Measurements from ENCODE around the gene FRAS1.

The FRAS1 gene

GRCh38 chr4:78033861-78034260 lies 23.3 kb upstream of the FRAS1 start:
- no peak for DNase-seq (ENCODE audit: extremely low read depth, low read depth)
- TF ChIP-seq CTCF (IDR thresholded peaks at IDR 0.05; ENCODE audit: low read depth, low read length, missing control alignments) = no peak
- no peak overlapping the region for H3K4me3 ChIP-seq (replicated peaks; ENCODE audit: low read depth, low read length)

DNA sequence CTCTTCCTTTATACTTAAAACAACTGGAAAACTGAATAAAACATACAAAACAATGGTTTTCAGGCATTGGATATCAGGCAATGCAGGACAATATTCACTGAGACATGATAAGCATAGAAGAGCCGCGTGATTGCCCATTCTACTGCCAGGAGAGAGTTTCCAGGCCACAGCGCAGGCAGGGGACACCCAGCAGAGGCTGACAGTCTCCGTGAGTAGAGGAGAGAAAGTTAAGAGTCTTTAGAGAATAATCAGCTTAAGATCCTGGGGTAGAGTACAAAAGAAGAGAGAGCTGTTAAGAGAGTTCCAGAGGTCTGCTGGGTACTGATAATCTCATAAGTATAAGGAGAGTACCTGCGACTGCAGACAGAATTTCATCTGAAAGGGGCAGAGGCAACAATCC lies 18.4 kb upstream of the FRAS1 start:
- no peak overlapping the region for H3K4me3 ChIP-seq (replicated peaks; ENCODE audit: low read depth, low read length)
- no peak for DNase-seq (ENCODE audit: extremely low read depth, low read depth)
- no peak for TF ChIP-seq CTCF (IDR thresholded peaks at IDR 0.05; ENCODE audit: low read depth, low read length, missing control alignments)

DNA sequence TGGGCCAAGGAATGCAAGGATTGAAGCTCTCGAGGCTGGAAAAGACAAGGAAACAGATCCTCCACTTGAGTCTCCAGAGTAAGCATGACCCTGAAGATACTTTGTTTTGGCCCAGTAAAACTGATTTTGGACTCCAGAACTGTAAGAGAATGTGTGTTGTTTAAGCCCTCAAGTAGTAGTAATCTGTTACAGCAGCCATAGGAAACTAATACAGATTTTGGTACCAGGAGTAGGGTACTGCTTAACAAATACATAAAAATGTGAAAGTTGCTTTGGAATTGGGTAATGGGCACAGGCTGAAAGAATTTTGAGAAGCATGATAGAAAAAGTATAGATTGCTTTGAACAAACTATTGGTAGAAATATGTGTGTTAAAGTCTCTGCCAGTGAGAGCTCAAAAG lies 17.4 kb upstream of the FRAS1 start:
- no peak for DNase-seq (ENCODE audit: extremely low read depth, low read depth)

GRCh38 chr4:78040431-78040830 lies 16.7 kb upstream of the FRAS1 start:
- no peak for TF ChIP-seq CTCF (IDR thresholded peaks at IDR 0.05; ENCODE audit: low read depth, low read length, missing control alignments)
- no peak overlapping the region for H3K4me3 ChIP-seq (replicated peaks; ENCODE audit: low read depth, low read length)
- DNase-seq (ENCODE audit: extremely low read depth, low read depth) = no peak

More for the DNA sequence above, 17.4 kb upstream of the FRAS1 start:
- no peak overlapping the region for H3K4me3 ChIP-seq (replicated peaks; ENCODE audit: low read depth, low read length)
- no peak for TF ChIP-seq CTCF (IDR thresholded peaks at IDR 0.05; ENCODE audit: low read depth, low read length, missing control alignments)

- H3K4me3 ChIP-seq (replicated peaks; ENCODE audit: low read depth, low read length) = no peak overlapping the region
- DNase-seq (ENCODE audit: extremely low read depth, low read depth) = no peak
- TF ChIP-seq CTCF (IDR thresholded peaks at IDR 0.05; ENCODE audit: low read depth, low read length, missing control alignments) = no peak
Observed at GRCh38 chr4:78047366-78047765, 9.8 kb upstream of the FRAS1 start.

GRCh38 chr4:78056265-78057129 lies 626 bp upstream of the FRAS1 start:
- peak; percentile 91 for DNase-seq (ENCODE audit: extremely low read depth, low read depth)
- TF ChIP-seq CTCF (IDR thresholded peaks at IDR 0.05; ENCODE audit: low read depth, low read length, missing control alignments) = no peak
- peak overlapping the region; percentile 80 for H3K4me3 ChIP-seq (replicated peaks; ENCODE audit: low read depth, low read length)

Measured in HFF-Myc (cell line).